ENCODE data around the gene NSMCE4A. TPM values are rescaled to one million over a fixed set of nuclear protein-coding genes. Genes with fewer than 3 reads are reported as not detected.
A peak's percentile ranks its signal among the peaks of the same experiment; 100 is the strongest.
"Not testable (repeated sequence)": the region's sequence is repeated elsewhere in the genome, so short reads cannot be mapped to it uniquely, and the experiment has no call there.

The NSMCE4A gene
- total and polyA plus RNA-seq, 2 experiments from 2014 or later: 25.6 to 29.2 TPM

DNA sequence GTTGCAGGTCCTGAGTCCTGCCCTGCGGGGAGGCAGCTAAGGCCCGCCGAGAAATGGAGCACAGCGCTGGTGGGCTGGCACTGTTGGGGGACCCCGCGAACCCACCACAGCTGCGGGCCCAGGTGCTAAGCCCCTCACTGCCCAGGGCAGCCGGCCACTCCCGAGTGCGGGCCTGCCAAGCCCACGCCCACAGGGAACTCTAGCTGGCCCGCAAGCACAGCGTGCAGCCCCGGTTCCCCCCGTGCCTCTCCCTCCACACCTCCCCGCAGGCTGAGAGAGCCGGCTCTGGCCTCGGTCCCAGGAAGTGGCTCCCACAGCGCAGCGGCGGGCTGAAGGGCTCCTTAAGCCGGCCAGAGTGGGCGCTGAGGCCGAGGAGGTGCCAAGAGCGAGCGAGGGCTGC, 3.5 kb upstream of the NSMCE4A start:
- in situ Hi-C loops (cut with MboI): no loop called here
- no peak for TF ChIP-seq EZH2 (IDR thresholded peaks at IDR 0.05; ENCODE audit: insufficient read depth, poor library complexity, severe bottlenecking)
- TF ChIP-seq EZH2phosphoT487 (IDR thresholded peaks at IDR 0.05; ENCODE audit: insufficient read depth, low read depth): no peak
- no peaks in the 10 kb centered on the region for H3K9me3 ChIP-seq (ENCODE audit: low read depth)
- no peak overlapping the region for H3K9ac ChIP-seq
- no peak overlapping the region for H3K4me2 ChIP-seq (ENCODE audit: unreplicated experiment)
- 94 to 95% methylated on average over 24 to 26 of the region's 26 CpGs for WGBS, 2 experiments (ENCODE audit: low coverage in 1 of 2, low lambda C conversion rate in 2 of 2, missing lambda C conversion rate in 2 of 2)
- no peak overlapping the region for H2AFZ ChIP-seq
- no peak overlapping the region for H3K4me3 ChIP-seq
- H3K27me3 ChIP-seq (replicated peaks; ENCODE audit: insufficient read depth): no peaks in the 10 kb centered on the region
- peaks cover 6% of the 10 kb centered on the region; the same call in 1 of the 2 replicates for H3F3A ChIP-seq (ENCODE audit: insufficient read depth)
- H3K9me2 ChIP-seq (ENCODE audit: insufficient read depth): no peaks in the 10 kb centered on the region
- H3K4me1 ChIP-seq (ENCODE audit: insufficient read depth): peaks cover 5% of the 10 kb centered on the region; the same call in 1 of the 2 replicates
- no peak for DNase-seq
- H4K20me1 ChIP-seq (ENCODE audit: insufficient read depth): no peaks in the 10 kb centered on the region
- H3K79me2 ChIP-seq (ENCODE audit: insufficient read depth): peaks cover 7% of the 10 kb centered on the region; the same call in 1 of the 2 replicates
- H3K27ac ChIP-seq: no peak overlapping the region
- no peaks in the 10 kb centered on the region for H3K36me3 ChIP-seq (ENCODE audit: low read depth)

DNA sequence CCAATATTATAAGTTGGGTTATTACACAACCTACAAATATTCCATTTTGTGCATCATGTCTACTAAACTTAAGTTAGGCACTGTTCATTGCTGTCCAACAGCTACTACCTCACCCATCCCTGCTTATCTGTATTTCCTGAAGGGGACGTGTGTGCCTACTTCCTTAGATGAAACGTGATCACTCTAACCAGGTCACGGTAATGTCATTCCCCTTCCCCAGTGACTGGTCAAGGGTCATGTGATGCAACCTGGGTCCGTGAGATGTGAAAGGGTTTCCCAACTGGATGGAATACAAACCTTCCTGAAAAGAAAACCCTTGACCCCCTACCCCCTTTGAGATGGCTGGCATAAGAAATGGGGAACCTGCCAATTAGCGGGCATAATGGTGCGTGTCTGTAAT, 1.6 kb upstream of the NSMCE4A start:
- Histone ChIP-seq H3K4me1 (ENCODE audit: insufficient read depth) (peaks cover 5% of the 10 kb centered on the region; the same call in 1 of the 2 replicates), H3K4me3 (no peak overlapping the region), H3K79me2 (ENCODE audit: insufficient read depth) (peaks cover 17% of the 10 kb centered on the region; the same call in 1 of the 2 replicates), H3F3A (ENCODE audit: insufficient read depth) (peaks cover 6% of the 10 kb centered on the region; the same call in 1 of the 2 replicates), H4K20me1 (ENCODE audit: insufficient read depth) (no peaks in the 10 kb centered on the region), H3K27ac (no peak overlapping the region), H3K36me3 (ENCODE audit: low read depth) (no peaks in the 10 kb centered on the region), H3K4me2 (ENCODE audit: unreplicated experiment) (no peak overlapping the region), H3K27me3 (replicated peaks; ENCODE audit: insufficient read depth) (no peaks in the 10 kb centered on the region), H3K9ac (no peak overlapping the region), H3K9me2 (ENCODE audit: insufficient read depth) (no peaks in the 10 kb centered on the region), H3K9me3 (ENCODE audit: low read depth) (no peaks in the 10 kb centered on the region), H2AFZ (no peak overlapping the region)
- in situ Hi-C loops (cut with MboI): no loop called here
- 90 to 95% methylated on average over 6 of the region's 6 CpGs for WGBS, 2 experiments (ENCODE audit: low coverage in 1 of 2, low lambda C conversion rate in 2 of 2, missing lambda C conversion rate in 2 of 2)
- TF ChIP-seq EZH2phosphoT487 (IDR thresholded peaks at IDR 0.05; ENCODE audit: insufficient read depth, low read depth): no peak
- TF ChIP-seq EZH2 (IDR thresholded peaks at IDR 0.05; ENCODE audit: insufficient read depth, poor library complexity, severe bottlenecking): no peak
- no peak for DNase-seq

DNA sequence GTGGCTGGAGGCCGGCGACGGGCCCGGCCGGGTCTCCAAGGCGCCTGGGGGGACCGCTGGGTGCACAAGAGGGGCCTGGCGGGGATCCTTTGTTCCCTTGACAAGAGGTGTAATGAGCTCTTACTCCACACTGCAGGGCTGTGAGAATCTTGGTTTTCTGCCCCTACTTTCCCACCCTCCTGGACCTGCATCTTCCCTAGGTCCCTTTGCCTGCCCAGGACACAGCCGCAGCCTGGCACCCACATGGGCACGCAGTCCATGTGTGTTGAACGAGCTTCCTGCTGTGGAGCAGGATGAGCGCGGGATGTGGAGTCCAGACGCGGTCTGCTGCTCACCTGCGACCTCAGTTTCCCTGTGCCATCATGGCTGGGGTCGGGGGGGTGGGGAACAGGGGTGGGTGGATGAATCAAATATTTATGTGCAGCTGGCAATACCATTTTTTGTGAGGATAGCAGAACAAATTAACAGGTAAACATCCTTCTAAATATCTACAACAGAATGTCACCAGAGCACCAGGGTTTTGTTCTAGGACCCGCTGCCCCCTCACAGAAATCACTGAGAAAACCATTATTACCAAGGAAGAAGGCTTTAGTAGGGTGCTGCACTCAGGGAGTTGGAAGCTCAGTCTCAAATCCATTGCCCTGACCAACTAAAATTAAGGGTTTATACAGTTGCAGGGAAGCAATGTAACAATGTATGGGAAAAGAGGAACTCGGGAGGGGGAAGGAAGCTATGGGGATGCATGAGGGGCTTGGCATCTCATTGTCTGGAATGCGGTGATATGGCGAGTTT, 474 bp upstream of the NSMCE4A start:
- Histone ChIP-seq H3K9ac (peak overlapping the region; percentile 91), H3K4me1 (ENCODE audit: insufficient read depth) (peaks cover 5% of the 10 kb centered on the region; the same call in 1 of the 2 replicates), H3K9me3 (ENCODE audit: low read depth) (no peaks in the 10 kb centered on the region), H3K4me2 (ENCODE audit: unreplicated experiment) (peak overlapping the region; percentile 93), H3K27me3 (replicated peaks; ENCODE audit: insufficient read depth) (no peaks in the 10 kb centered on the region), H3K79me2 (ENCODE audit: insufficient read depth) (peaks cover 17% of the 10 kb centered on the region; the same call in 1 of the 2 replicates), H3K4me3 (peak overlapping the region; percentile 92), H2AFZ (peak overlapping the region; percentile 95), H4K20me1 (ENCODE audit: insufficient read depth) (no peaks in the 10 kb centered on the region), H3K9me2 (ENCODE audit: insufficient read depth) (no peaks in the 10 kb centered on the region), H3F3A (ENCODE audit: insufficient read depth) (peaks cover 6% of the 10 kb centered on the region; the same call in 1 of the 2 replicates), H3K27ac (peak overlapping the region; percentile 71), H3K36me3 (ENCODE audit: low read depth) (no peaks in the 10 kb centered on the region)
- 27 to 33% methylated on average over 21 of the region's 21 CpGs for WGBS, 2 experiments (ENCODE audit: low coverage in 1 of 2, low lambda C conversion rate in 2 of 2, missing lambda C conversion rate in 2 of 2)
- TF ChIP-seq EZH2phosphoT487 (IDR thresholded peaks at IDR 0.05; ENCODE audit: insufficient read depth, low read depth) (no peak), EZH2 (IDR thresholded peaks at IDR 0.05; ENCODE audit: insufficient read depth, poor library complexity, severe bottlenecking) (no peak)
- in situ Hi-C loops (cut with MboI): no loop called here
- DNase-seq: no peak

DNA sequence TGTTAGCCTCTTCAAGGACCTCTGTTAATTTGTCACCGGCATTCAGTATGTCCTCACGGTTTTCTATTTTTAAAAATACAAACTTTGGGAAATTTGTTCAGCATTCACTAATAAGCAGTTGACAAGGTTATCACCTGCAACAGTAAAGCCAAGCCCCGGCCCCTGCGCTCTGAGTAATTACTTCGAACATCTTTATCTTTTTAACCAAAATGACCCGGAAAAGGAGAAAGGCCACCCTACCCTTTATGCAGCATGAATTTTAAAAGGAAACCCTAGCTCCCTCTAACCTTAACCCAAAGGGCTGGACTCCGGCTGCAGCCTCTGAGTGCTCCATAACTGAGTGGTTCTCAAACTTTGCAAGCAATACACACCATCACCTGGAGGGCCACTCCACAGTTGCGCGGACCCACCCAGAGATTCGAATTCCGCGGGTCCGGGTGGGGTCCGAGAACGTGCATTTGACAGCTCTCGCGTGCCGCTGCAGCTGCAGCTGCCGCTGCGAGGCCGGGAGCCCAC, 940 bp downstream of the NSMCE4A start:
- H3K9ac ChIP-seq: peak overlapping the region; percentile 91
- no peaks in the 10 kb centered on the region for H3K27me3 ChIP-seq (replicated peaks; ENCODE audit: insufficient read depth)
- peaks cover 5% of the 10 kb centered on the region; the same call in 1 of the 2 replicates for H3K4me1 ChIP-seq (ENCODE audit: insufficient read depth)
- H3K36me3 ChIP-seq (ENCODE audit: low read depth): no peaks in the 10 kb centered on the region
- H2AFZ ChIP-seq: peak overlapping the region; percentile 95
- H4K20me1 ChIP-seq (ENCODE audit: insufficient read depth): no peaks in the 10 kb centered on the region
- no peaks in the 10 kb centered on the region for H3K9me3 ChIP-seq (ENCODE audit: low read depth)
- WGBS, 2 experiments (ENCODE audit: low coverage in 1 of 2, low lambda C conversion rate in 2 of 2, missing lambda C conversion rate in 2 of 2): 4 to 5% methylated on average over 19 to 21 of the region's 21 CpGs
- no peaks in the 10 kb centered on the region for H3K9me2 ChIP-seq (ENCODE audit: insufficient read depth)
- no peak for TF ChIP-seq EZH2phosphoT487 (IDR thresholded peaks at IDR 0.05; ENCODE audit: insufficient read depth, low read depth)
- no peak for TF ChIP-seq EZH2 (IDR thresholded peaks at IDR 0.05; ENCODE audit: insufficient read depth, poor library complexity, severe bottlenecking)
- H3F3A ChIP-seq (ENCODE audit: insufficient read depth): peaks cover 6% of the 10 kb centered on the region; the same call in 1 of the 2 replicates
- peak overlapping the region; percentile 92 for H3K4me3 ChIP-seq
- no peak for DNase-seq
- H3K27ac ChIP-seq: peak overlapping the region; percentile 71
- H3K79me2 ChIP-seq (ENCODE audit: insufficient read depth): peaks cover 17% of the 10 kb centered on the region; the same call in 1 of the 2 replicates
- peak overlapping the region; percentile 93 for H3K4me2 ChIP-seq (ENCODE audit: unreplicated experiment)
- in situ Hi-C loops (cut with MboI): no loop called here

DNA sequence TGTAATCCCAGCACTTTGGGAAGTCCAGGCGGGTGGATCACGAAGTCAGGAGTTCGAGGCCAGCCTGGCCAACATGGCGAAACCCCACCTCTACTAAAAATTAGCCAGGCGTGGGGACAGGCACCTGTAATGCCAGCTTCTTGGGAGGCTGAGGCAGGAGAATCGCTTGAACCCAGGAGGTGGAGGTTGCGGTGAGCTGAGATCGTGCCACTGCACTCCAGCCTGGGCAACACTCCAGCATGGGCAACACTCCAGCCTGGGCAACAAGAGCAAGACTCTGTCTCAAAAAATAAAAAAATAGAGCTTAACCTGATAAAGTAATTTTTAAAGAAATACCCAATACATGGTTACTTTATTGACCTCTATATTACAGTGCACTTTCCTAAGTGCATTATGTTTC, 5.9 kb downstream of the NSMCE4A start:
- 93 to 96% methylated on average over 8 of the region's 8 CpGs for WGBS, 2 experiments (ENCODE audit: low coverage in 1 of 2, low lambda C conversion rate in 2 of 2, missing lambda C conversion rate in 2 of 2)

More for the DNA sequence above, 5.9 kb downstream of the NSMCE4A start:
- H3F3A ChIP-seq (ENCODE audit: insufficient read depth); DNase-seq; H3K4me2 ChIP-seq (ENCODE audit: unreplicated experiment); H3K9me2 ChIP-seq (ENCODE audit: insufficient read depth); H3K27me3 ChIP-seq (replicated peaks; ENCODE audit: insufficient read depth); H3K27ac ChIP-seq; in situ Hi-C loops (cut with MboI); H4K20me1 ChIP-seq (ENCODE audit: insufficient read depth); H3K9ac ChIP-seq; H2AFZ ChIP-seq; H3K9me3 ChIP-seq (ENCODE audit: low read depth); H3K4me1 ChIP-seq (ENCODE audit: insufficient read depth); H3K4me3 ChIP-seq: not testable (repeated sequence)
- Histone ChIP-seq H3K36me3 (ENCODE audit: low read depth) (peaks cover 15% of the 10 kb centered on the region; the same call in 1 of the 2 replicates), H3K79me2 (ENCODE audit: insufficient read depth) (peaks cover 16% of the 10 kb centered on the region; the same call in 1 of the 2 replicates)
